Measurements from ENCODE around the gene ATP6AP1. TPM values are rescaled to one million over a fixed set of nuclear protein-coding genes. Genes with fewer than 3 reads are reported as not detected.
A peak's percentile ranks its signal among the peaks of the same experiment; 100 is the strongest.

The ATP6AP1 gene
- total RNA-seq, 1 donor from 2014 or later: 22.6 TPM

- peaks cover 6% of the 10 kb centered on the region for H3K4me1 Mint-ChIP-seq
- no peaks in the 10 kb centered on the region for H3K4me1 ChIP-seq
- peaks cover 7% of the 10 kb centered on the region for H3K36me3 Mint-ChIP-seq
- H3K27ac ChIP-seq: no peak within 1 kb of the TSS
- H3K27me3 Mint-ChIP-seq (ENCODE audit: insufficient read depth, low read depth): peaks cover 12% of the 10 kb centered on the region
- TF ChIP-seq EZH2phosphoT487 (IDR thresholded peaks at IDR 0.05): no peak
- TF ChIP-seq CTCF (IDR thresholded peaks at IDR 0.05): no peak
- no peak for TF ChIP-seq EZH2 (IDR thresholded peaks at IDR 0.05)
- H3K9me3 ChIP-seq (ENCODE audit: low read depth): no peaks in the 10 kb centered on the region
- H3K36me3 ChIP-seq: no peaks in the 10 kb centered on the region
- H3K9ac ChIP-seq: no peak within 1 kb of the TSS
- H3K9me3 Mint-ChIP-seq: peaks cover 16% of the 10 kb centered on the region
- H3K27me3 ChIP-seq: no peaks in the 10 kb centered on the region
- peak within 1 kb of the TSS; percentile 86 for H3K4me2 ChIP-seq
- DNase-seq (ENCODE audit: low spot score): peak; percentile 86
- H2AFZ ChIP-seq (replicated peaks): peak within 1 kb of the TSS; percentile 22
- H4K20me1 ChIP-seq (ENCODE audit: low read depth): peaks cover 34% of the 10 kb centered on the region
- H3F3A ChIP-seq (ENCODE audit: low read depth): peaks cover 11% of the 10 kb centered on the region
- peak within 1 kb of the TSS; percentile 64 for H3K4me3 ChIP-seq
- peaks cover 28% of the 10 kb centered on the region for H3K79me2 ChIP-seq (ENCODE audit: low read depth)
- peak within 1 kb of the TSS; percentile 83 for H3K4me3 Mint-ChIP-seq
- no peak within 1 kb of the TSS for H3K27ac Mint-ChIP-seq
These were observed 15.7 kb downstream of the ATP6AP1 start, which contains the start of gene FAM50A for GRCh38 chrX:154443992-154444754. TSS of gene FAM50A (plus strand) at chrX:154444141. CDS start at chrX:154444236, 95 bp downstream.

GRCh38 chrX:154444755-154445246 lies 16.3 kb downstream of the ATP6AP1 start:
- Histone ChIP-seq H3K9me3 (ENCODE audit: low read depth) (no peaks in the 10 kb centered on the region), H3K27ac (no peak overlapping the region), H3K4me1 (no peaks in the 10 kb centered on the region), H3K36me3 (no peaks in the 10 kb centered on the region), H4K20me1 (ENCODE audit: low read depth) (peaks cover 28% of the 10 kb centered on the region), H2AFZ (replicated peaks) (no peak overlapping the region), H3K27me3 (no peaks in the 10 kb centered on the region), H3K4me2 (peak overlapping the region; percentile 86), H3K4me3 (peak overlapping the region; percentile 64), H3F3A (ENCODE audit: low read depth) (peaks cover 11% of the 10 kb centered on the region), H3K9ac (no peak overlapping the region), H3K79me2 (ENCODE audit: low read depth) (peaks cover 22% of the 10 kb centered on the region)
- H3K4me1 Mint-ChIP-seq: peaks cover 6% of the 10 kb centered on the region
- H3K9me3 Mint-ChIP-seq: peaks cover 16% of the 10 kb centered on the region
- peaks cover 7% of the 10 kb centered on the region for H3K36me3 Mint-ChIP-seq
- H3K4me3 Mint-ChIP-seq: peak overlapping the region; percentile 30
- H3K27me3 Mint-ChIP-seq (ENCODE audit: insufficient read depth, low read depth): peaks cover 13% of the 10 kb centered on the region
- no peak overlapping the region for H3K27ac Mint-ChIP-seq
- TF ChIP-seq EZH2 (IDR thresholded peaks at IDR 0.05) (no peak), CTCF (IDR thresholded peaks at IDR 0.05) (no peak), EZH2phosphoT487 (IDR thresholded peaks at IDR 0.05) (no peak)
- DNase-seq (ENCODE audit: low spot score): no peak

- no peak overlapping the region for H3K4me3 ChIP-seq
- H3K27me3 ChIP-seq: no peaks in the 10 kb centered on the region
- no peak overlapping the region for H3K27ac ChIP-seq
- peaks cover 13% of the 10 kb centered on the region for H3K9me3 Mint-ChIP-seq
- H3K4me1 ChIP-seq: no peaks in the 10 kb centered on the region
- peaks cover 20% of the 10 kb centered on the region for H4K20me1 ChIP-seq (ENCODE audit: low read depth)
- DNase-seq (ENCODE audit: low spot score): no peak
- H3F3A ChIP-seq (ENCODE audit: low read depth): peaks cover 11% of the 10 kb centered on the region
- H3K36me3 ChIP-seq: no peaks in the 10 kb centered on the region
- peaks cover 7% of the 10 kb centered on the region for H3K36me3 Mint-ChIP-seq
- no peak overlapping the region for H3K9ac ChIP-seq
- no peak for TF ChIP-seq EZH2 (IDR thresholded peaks at IDR 0.05)
- H3K79me2 ChIP-seq (ENCODE audit: low read depth): peaks cover 13% of the 10 kb centered on the region
- H3K27ac Mint-ChIP-seq: no peak overlapping the region
- no peak overlapping the region for H3K4me2 ChIP-seq
- H2AFZ ChIP-seq (replicated peaks): no peak overlapping the region
- no peak overlapping the region for H3K4me3 Mint-ChIP-seq
- peaks cover 13% of the 10 kb centered on the region for H3K27me3 Mint-ChIP-seq (ENCODE audit: insufficient read depth, low read depth)
- peaks cover 6% of the 10 kb centered on the region for H3K4me1 Mint-ChIP-seq
- no peaks in the 10 kb centered on the region for H3K9me3 ChIP-seq (ENCODE audit: low read depth)
These were observed 17.3 kb downstream of the ATP6AP1 start for GRCh38 chrX:154445776-154446175.

GRCh38 chrX:154446430-154446829 lies 18.0 kb downstream of the ATP6AP1 start:
- no peak overlapping the region for H3K27ac ChIP-seq
- no peaks in the 10 kb centered on the region for H3K4me1 ChIP-seq
- H3K9ac ChIP-seq: no peak overlapping the region
- no peaks in the 10 kb centered on the region for H3K36me3 ChIP-seq
- no peak overlapping the region for H3K4me2 ChIP-seq
- Mint-ChIP-seq H3K36me3 (peaks cover 7% of the 10 kb centered on the region), H3K4me3 (no peak overlapping the region), H3K9me3 (peaks cover 13% of the 10 kb centered on the region), H3K27me3 (ENCODE audit: insufficient read depth, low read depth) (peaks cover 13% of the 10 kb centered on the region), H3K4me1 (peaks cover 6% of the 10 kb centered on the region), H3K27ac (no peak overlapping the region)
- no peak for DNase-seq (ENCODE audit: low spot score)
- TF ChIP-seq CTCF (IDR thresholded peaks at IDR 0.05) (no peak), EZH2 (IDR thresholded peaks at IDR 0.05) (no peak), EZH2phosphoT487 (IDR thresholded peaks at IDR 0.05) (no peak)
- peaks cover 13% of the 10 kb centered on the region for H3K79me2 ChIP-seq (ENCODE audit: low read depth)
- H3K4me3 ChIP-seq: no peak overlapping the region
- H3F3A ChIP-seq (ENCODE audit: low read depth): peaks cover 11% of the 10 kb centered on the region
- no peaks in the 10 kb centered on the region for H3K27me3 ChIP-seq
- peaks cover 17% of the 10 kb centered on the region for H4K20me1 ChIP-seq (ENCODE audit: low read depth)
- no peaks in the 10 kb centered on the region for H3K9me3 ChIP-seq (ENCODE audit: low read depth)
- H2AFZ ChIP-seq (replicated peaks): no peak overlapping the region
